Measurements from ENCODE around the gene MIER2.

DNA sequence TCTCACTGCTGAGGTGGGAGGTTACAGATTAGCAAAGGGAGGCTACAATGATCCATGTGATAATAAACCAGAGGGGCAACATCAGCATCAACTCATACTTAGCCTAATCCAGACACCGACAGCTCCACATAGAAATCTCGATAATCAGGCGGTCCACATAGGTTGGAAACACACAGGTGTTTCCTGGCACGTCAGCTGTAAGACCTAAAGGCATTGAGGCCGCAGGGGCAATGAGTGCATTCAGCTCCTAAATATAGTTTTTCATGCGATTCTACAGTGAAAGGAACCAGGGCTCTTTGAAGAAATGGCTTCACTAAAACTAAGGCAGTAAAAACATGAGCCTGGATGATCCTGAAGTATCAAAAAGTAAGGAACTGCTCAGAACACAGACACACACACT, 72.7 kb downstream of the MIER2 start:
- TF ChIP-seq, protein P1, sequence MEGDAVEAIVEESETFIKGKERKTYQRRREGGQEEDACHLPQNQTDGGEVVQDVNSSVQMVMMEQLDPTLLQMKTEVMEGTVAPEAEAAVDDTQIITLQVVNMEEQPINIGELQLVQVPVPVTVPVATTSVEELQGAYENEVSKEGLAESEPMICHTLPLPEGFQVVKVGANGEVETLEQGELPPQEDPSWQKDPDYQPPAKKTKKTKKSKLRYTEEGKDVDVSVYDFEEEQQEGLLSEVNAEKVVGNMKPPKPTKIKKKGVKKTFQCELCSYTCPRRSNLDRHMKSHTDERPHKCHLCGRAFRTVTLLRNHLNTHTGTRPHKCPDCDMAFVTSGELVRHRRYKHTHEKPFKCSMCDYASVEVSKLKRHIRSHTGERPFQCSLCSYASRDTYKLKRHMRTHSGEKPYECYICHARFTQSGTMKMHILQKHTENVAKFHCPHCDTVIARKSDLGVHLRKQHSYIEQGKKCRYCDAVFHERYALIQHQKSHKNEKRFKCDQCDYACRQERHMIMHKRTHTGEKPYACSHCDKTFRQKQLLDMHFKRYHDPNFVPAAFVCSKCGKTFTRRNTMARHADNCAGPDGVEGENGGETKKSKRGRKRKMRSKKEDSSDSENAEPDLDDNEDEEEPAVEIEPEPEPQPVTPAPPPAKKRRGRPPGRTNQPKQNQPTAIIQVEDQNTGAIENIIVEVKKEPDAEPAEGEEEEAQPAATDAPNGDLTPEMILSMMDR (IDR thresholded peaks at IDR 0.05) = no peak
- TF ChIP-seq EP300 (IDR thresholded peaks at IDR 0.05) (no peak), POLR2A (IDR thresholded peaks at IDR 0.05) (no peak)

Measured in sigmoid colon (tissue), 4 donors.